ENCODE measurements around the gene GPD1L. TPM values are rescaled to one million over a fixed set of nuclear protein-coding genes. Genes with fewer than 3 reads are reported as not detected.
A peak's percentile ranks its signal among the peaks of the same experiment; 100 is the strongest.
"Not testable (repeated sequence)": the region's sequence is repeated elsewhere in the genome, so short reads cannot be mapped to it uniquely, and the experiment has no call there.

GPD1L gene
- 18.2 and 18.6 TPM in 2 replicates for polyA plus RNA-seq
- 21.7 and 24.9 TPM in 2 replicates for polyA minus RNA-seq

DNA sequence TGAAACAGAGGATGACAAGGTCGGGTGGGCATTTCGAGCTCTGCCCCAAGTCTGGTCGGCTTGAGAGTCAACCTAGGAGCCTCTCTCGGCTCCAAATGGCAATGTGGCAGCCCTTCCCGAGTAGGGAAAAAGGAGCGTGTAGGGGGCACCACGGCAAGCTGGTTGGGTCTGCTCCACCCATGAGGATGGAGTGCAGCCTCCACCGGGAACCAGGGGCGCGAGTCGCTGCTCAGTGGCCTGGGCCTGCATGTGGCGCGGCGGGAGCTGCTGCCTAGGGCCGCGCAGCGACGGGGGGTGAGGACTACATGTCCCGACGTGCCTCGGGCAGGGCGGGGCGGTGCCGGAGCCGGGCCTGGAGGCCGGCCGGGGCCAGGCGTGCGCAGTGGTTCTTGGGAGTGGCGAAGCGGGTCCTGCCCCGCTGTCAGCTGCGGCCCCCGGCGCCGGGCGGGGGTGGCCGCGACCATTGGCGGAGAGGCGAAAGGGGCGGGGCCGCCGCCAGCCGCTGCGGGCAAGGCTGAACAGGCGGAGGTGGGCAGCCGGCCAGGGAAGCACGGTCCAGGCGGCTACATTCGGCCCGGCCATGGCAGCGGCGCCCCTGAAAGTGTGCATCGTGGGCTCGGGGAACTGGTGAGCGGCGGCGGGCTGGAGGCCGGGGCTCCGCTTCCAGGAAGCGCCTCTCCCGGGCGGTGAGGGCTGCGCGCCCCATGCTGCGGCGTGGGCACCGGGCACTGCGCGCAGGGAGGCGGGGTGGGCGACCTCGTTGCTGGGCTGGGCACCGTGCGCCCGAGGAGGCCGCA lies at the start of gene GPD1L:
GPD1L (plus strand) TSS at position 489 of the 797 bp plus-strand sequence; CDS start at position 581, 92 bp downstream.
- Histone ChIP-seq H3K27me3 (ENCODE audit: insufficient read depth, low read depth, low read length) (peaks cover 8% of the 10 kb centered on the region), H3K9me2 (ENCODE audit: insufficient read depth, low read length) (no peaks in the 10 kb centered on the region), H3K27ac (ENCODE audit: low read length) (no peak within 1 kb of the TSS), H4K20me1 (ENCODE audit: insufficient read depth) (no peaks in the 10 kb centered on the region), H3K79me2 (replicated peaks; ENCODE audit: insufficient read depth, low read length) (no peaks in the 10 kb centered on the region), H3K9ac (ENCODE audit: low read length) (peak within 1 kb of the TSS; percentile 58), H3K4me2 (ENCODE audit: low read length) (peak within 1 kb of the TSS; percentile 87), H3K36me3 (ENCODE audit: insufficient read depth, low read length) (no peaks in the 10 kb centered on the region), H3K9me3 (ENCODE audit: low read length) (no peaks in the 10 kb centered on the region), H3F3A (ENCODE audit: insufficient read depth, low read length, poor library complexity, severe bottlenecking) (no peaks in the 10 kb centered on the region), H2AFZ (ENCODE audit: low read depth, low read length) (peak within 1 kb of the TSS; percentile 51), H3K4me3 (ENCODE audit: low read length) (peak within 1 kb of the TSS; percentile 84)
- TF ChIP-seq SMC3 (conservative IDR thresholded peaks at IDR 0.05; ENCODE audit: poor library complexity) (peak; percentile 38), MXI1 (conservative IDR thresholded peaks at IDR 0.05; ENCODE audit: poor library complexity, severe bottlenecking) (peak; percentile 90), RAD21 (conservative IDR thresholded peaks at IDR 0.05) (peak; percentile 52)
- TF ChIP-seq, protein P1, sequence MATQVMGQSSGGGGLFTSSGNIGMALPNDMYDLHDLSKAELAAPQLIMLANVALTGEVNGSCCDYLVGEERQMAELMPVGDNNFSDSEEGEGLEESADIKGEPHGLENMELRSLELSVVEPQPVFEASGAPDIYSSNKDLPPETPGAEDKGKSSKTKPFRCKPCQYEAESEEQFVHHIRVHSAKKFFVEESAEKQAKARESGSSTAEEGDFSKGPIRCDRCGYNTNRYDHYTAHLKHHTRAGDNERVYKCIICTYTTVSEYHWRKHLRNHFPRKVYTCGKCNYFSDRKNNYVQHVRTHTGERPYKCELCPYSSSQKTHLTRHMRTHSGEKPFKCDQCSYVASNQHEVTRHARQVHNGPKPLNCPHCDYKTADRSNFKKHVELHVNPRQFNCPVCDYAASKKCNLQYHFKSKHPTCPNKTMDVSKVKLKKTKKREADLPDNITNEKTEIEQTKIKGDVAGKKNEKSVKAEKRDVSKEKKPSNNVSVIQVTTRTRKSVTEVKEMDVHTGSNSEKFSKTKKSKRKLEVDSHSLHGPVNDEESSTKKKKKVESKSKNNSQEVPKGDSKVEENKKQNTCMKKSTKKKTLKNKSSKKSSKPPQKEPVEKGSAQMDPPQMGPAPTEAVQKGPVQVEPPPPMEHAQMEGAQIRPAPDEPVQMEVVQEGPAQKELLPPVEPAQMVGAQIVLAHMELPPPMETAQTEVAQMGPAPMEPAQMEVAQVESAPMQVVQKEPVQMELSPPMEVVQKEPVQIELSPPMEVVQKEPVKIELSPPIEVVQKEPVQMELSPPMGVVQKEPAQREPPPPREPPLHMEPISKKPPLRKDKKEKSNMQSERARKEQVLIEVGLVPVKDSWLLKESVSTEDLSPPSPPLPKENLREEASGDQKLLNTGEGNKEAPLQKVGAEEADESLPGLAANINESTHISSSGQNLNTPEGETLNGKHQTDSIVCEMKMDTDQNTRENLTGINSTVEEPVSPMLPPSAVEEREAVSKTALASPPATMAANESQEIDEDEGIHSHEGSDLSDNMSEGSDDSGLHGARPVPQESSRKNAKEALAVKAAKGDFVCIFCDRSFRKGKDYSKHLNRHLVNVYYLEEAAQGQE (IDR thresholded peaks at IDR 0.05; ENCODE audit: borderline replicate concordance): no peak

DNA sequence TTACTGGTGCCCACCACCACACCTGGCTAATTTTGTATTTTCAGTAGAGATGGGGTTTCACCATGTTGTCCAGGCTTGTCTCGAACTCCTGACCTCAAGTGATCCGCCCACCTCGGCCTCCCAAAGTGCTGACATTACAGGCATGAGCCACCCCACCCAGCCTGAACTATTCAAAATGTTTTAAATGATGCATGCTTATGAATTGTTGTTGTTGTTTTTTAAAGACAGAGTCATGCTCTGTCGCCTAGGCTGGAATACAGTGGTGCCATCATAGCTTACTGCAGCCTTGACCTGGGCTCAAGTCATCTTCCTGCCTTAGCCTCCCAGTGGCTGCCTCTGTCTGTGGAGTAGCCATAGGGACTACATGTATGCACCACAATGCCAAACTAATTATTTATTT lies 48.0 kb upstream of the GPD1L start:
- not testable (repeated sequence) for H3K79me2 ChIP-seq (replicated peaks; ENCODE audit: insufficient read depth, low read length); H3K4me2 ChIP-seq (ENCODE audit: low read length); H3F3A ChIP-seq (ENCODE audit: insufficient read depth, low read length, poor library complexity, severe bottlenecking); H3K27me3 ChIP-seq (ENCODE audit: insufficient read depth, low read depth, low read length); H3K9me3 ChIP-seq (ENCODE audit: low read length); H3K9me2 ChIP-seq (ENCODE audit: insufficient read depth, low read length); H3K36me3 ChIP-seq (ENCODE audit: insufficient read depth, low read length); H2AFZ ChIP-seq (ENCODE audit: low read depth, low read length); H3K4me3 ChIP-seq (ENCODE audit: low read length); H3K27ac ChIP-seq (ENCODE audit: low read length); H4K20me1 ChIP-seq (ENCODE audit: insufficient read depth); H3K9ac ChIP-seq (ENCODE audit: low read length)

DNA sequence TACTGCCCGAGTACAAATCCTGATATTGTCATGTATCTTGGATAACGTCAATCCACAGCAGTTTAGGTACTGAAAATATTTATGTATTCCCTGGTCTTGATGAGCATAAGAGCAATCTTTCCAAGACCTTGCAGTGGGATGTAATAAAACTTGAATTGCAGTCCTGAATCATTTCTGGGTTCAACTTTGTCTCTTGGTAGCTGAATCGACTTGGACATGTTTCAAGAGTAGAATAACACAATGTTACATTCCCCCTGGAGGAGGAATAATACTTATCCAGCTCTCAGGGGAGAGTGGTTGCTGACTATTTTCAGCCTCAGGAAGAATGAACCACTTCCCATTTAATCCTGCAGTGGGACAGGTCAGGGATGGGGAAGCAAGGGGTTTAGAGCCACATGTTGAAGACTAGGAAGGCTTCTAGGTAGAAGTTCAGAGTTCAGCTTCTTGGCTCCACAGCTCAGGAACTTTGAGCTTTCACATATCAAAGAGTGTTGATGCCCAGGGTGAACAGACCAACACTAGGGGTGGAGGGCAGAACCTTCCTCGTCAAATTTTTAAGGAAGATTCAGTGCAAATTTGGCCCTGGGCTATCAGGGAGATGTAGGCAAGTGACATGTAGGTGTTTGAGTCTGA lies 43.4 kb upstream of the GPD1L start:
- Histone ChIP-seq H4K20me1 (ENCODE audit: insufficient read depth) (no peaks in the 10 kb centered on the region), H3K9ac (ENCODE audit: low read length) (no peak overlapping the region), H2AFZ (ENCODE audit: low read depth, low read length) (no peak overlapping the region), H3K4me3 (ENCODE audit: low read length) (no peak overlapping the region), H3K4me2 (ENCODE audit: low read length) (no peak overlapping the region), H3K27me3 (ENCODE audit: insufficient read depth, low read depth, low read length) (no peaks in the 10 kb centered on the region), H3K9me3 (ENCODE audit: low read length) (no peaks in the 10 kb centered on the region), H3K27ac (ENCODE audit: low read length) (no peak overlapping the region), H3K9me2 (ENCODE audit: insufficient read depth, low read length) (no peaks in the 10 kb centered on the region), H3F3A (ENCODE audit: insufficient read depth, low read length, poor library complexity, severe bottlenecking) (no peaks in the 10 kb centered on the region), H3K36me3 (ENCODE audit: insufficient read depth, low read length) (no peaks in the 10 kb centered on the region), H3K79me2 (replicated peaks; ENCODE audit: insufficient read depth, low read length) (no peaks in the 10 kb centered on the region)
- TF ChIP-seq RAD21 (conservative IDR thresholded peaks at IDR 0.05) (no peak), POLR2AphosphoS5 (IDR thresholded peaks at IDR 0.05) (no peak), SMC3 (conservative IDR thresholded peaks at IDR 0.05; ENCODE audit: poor library complexity) (no peak), TAF1 (IDR thresholded peaks at IDR 0.05; ENCODE audit: low read depth) (no peak), EP300 (conservative IDR thresholded peaks at IDR 0.05; ENCODE audit: poor library complexity, severe bottlenecking) (no peak), EZH2 (IDR thresholded peaks at IDR 0.05; ENCODE audit: borderline replicate concordance, insufficient read depth, low read length, poor library complexity, severe bottlenecking) (no peak), MXI1 (conservative IDR thresholded peaks at IDR 0.05; ENCODE audit: poor library complexity, severe bottlenecking) (no peak), CTCF (IDR thresholded peaks at IDR 0.05; ENCODE audit: poor library complexity, severe bottlenecking) (no peak)
- TF ChIP-seq, protein P1 (IDR thresholded peaks at IDR 0.05; ENCODE audit: borderline replicate concordance): no peak
